NCI-H2196 treated with DMSO at 0.1 percent for 48 hours (cell line): Measurements from ENCODE around the gene ABHD17B.

Experiments
- DNase-seq: peaks from one replicate; lab custom pipeline; 2025; ENCODE audit not compliant: unreplicated experiment; lab: John Stamatoyannopoulos, UW

ABHD17B gene

DNA sequence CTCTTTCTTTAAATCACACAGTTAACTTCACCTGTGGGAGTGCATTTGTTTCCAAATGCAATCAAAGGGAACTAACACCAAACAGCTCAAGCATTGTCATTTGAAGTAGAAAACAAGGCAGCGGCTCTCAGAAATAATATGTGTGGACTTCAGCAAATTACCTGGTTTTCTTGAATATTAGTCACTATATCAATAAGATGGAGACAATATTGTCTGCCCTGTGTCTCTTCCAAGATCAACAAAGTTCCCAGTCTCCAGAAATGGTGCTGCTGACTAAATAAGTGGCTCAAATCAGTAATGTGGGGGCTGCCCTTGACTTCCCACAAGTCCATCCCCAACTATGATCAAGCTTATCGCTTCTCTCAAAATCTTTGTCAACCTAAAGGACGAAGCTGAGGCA is 89.6 kb downstream of the ABHD17B start:
- DNase-seq = no peak

DNA sequence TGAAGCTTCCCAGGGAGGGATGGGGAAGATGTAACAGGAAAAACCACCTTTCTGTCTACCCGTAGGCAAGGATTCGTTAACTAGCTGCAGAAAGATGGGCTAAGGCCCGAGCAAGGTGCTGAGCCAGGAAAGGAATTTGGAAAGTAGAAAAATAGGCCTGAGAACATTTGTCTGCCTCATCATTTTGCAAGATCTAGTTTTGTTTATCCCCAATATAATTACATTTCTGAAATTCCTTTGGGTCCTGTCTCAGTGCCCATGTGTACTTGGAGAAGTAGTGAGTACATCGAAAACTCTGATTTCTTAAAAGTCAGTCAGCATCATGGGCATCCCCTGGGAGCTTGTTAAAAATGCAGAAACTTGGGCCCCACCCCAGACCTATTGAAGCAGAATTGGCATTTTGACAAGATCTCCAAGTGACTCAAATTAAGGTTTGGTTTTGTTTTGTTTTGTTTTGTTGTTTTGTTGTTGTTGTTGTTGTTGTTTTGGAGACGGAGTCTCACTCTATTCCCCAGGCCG is 90.5 kb downstream of the ABHD17B start:
- DNase-seq = no peak

DNA sequence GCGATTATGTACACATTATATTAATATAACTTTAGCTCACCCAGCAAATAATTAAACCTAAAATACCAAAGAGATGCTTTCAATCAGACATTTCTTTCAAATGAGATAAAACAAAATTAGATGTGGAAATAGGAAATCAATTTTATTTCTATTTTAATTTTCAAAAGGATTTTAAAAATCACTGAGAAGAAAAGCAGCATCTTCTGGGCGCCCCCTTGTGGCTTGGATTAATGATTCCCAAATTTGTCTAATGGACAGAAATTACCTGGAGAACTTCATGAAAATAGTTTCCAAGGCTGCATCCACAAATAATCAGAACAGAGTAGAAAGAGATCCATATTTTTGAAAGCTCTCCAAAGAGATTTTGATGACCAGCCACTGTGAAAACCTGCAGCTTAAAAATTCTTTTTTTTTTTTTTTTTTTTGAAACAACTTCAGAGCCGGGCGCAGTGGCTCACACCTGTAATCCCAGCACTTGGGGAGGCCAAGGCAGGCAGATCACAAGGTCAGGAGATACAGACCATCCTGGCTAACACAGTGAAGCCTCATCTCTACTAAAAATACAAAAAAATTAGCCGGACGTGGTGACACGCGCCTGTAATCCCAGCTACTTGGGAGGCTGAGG is 91.8 kb downstream of the ABHD17B start:
- no peak for DNase-seq

DNA sequence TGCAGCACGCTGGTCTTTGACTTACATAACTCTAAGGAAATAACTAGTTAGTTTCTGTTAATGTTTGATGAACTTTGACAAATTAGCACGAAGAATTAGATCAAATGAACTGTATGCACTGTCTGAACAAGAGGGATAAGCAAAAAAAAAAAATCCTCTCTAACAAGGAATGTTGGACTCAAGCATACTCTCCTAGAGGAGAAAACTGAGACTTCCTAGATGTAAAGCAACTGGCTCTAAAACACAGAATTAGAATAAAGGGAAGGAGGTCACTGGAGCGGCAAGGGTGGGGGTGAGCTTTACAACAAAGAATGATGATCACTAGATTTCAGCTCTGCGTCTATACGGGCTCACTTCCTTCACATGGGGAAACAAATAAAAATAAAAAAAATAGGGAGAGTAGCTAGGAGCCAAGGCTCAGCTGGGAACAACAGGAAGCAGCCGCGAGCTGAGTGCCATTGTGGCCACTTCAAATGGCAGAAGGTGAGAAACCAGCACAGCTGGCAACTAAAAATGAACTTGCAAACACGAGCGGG is 94.0 kb downstream of the ABHD17B start:
- DNase-seq = no peak
